Upper lobe of right lung (tissue), 1 donor: Measurements from ENCODE around the gene CAMK1G. TPM values are rescaled to one million over a fixed set of nuclear protein-coding genes. Genes with fewer than 3 reads are reported as not detected.

ENCODE experiments used
- ATAC-seq: fragments of 200-7000 bp; cut with Tn5 transposase; one replicate; pipeline ENCODE4 v1.9.1; 2020; ENCODE audit warnings: mild to moderate bottlenecking, moderate library complexity
- DNase-seq: peaks from one replicate; pipeline ENCODE4 v3.0.0-alpha.2; 2020
- H3K27ac ChIP-seq: fragments of 200-600 bp; one replicate; pipeline ENCODE4 v1.8.0; 2022
- H3K27me3 ChIP-seq: fragments of 200-600 bp; one replicate; pipeline ENCODE4 v1.8.0; 2022; ENCODE audit warnings: mild to moderate bottlenecking
- H3K36me3 ChIP-seq: fragments of 200-600 bp; one replicate; pipeline ENCODE4 v1.8.0; 2022
- H3K4me1 ChIP-seq: fragments of 200-600 bp; one replicate; pipeline ENCODE4 v1.8.0; 2022
- H3K4me3 ChIP-seq: fragments of 200-600 bp; one replicate; pipeline ENCODE4 v1.8.0; 2022; ENCODE audit warnings: mild to moderate bottlenecking
- H3K9me3 ChIP-seq: fragments of 200-600 bp; one replicate; pipeline ENCODE4 v1.8.0; 2022
- CTCF ChIP-seq: fragments of 200-600 bp; IDR thresholded peaks from one replicate; pipeline ENCODE4 v1.8.0; 2022; ENCODE audit warnings: antibody characterized with exemption
- intact Hi-C: fragments of 100-400 bp; cut with DNase I; formaldehyde crosslinking; loops from one replicate; pipeline ENCODE4 v1.11.0; 2022
- total RNA-seq: library from RNA; stranded (reverse); fragmentation: NEBNext Ultra II Directional; extraction: Animal tissue kit (Norgen Biotek cat#: 25700); gene quantifications from one replicate; pipeline ENCODE4 v1.2.1, GENCODE V29; 2021
- donor health status: DM: no; HTN: yes; CAD: no; lungs with severe emphysema.

Gene CAMK1G
- total RNA-seq, 1 donor from 2014 or later = 1.4 TPM

DNA sequence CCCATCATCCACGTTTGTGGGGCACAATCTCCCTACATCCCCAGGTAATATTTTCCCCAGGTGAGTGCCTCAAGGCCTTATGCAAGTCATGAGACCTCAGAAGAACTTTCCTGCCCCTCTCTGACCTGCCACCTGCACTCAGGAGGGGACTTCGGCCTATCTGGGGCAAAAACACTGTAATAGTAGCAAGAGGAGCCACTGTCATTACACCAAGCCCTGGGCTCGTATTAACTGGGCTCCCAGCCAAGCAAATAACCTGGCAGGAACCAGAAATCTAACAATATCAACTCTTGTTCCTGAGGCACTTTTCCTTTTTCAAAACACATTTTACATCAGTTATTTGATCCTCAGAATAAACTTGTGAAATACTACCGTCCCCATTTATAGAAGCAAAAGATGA is 37.8 kb downstream of the CAMK1G start:
- H3K9me3 ChIP-seq = no peaks in the 10 kb centered on the region
- no peak overlapping the region for H3K27ac ChIP-seq
- no peak for ATAC-seq
- no peak for DNase-seq
- H3K27me3 ChIP-seq = no peaks in the 10 kb centered on the region
- no peak overlapping the region for H3K4me3 ChIP-seq
- H3K36me3 ChIP-seq = no peaks in the 10 kb centered on the region
- no peak for TF ChIP-seq CTCF
- intact Hi-C loops = no loop called here
- peaks cover 13% of the 10 kb centered on the region for H3K4me1 ChIP-seq

DNA sequence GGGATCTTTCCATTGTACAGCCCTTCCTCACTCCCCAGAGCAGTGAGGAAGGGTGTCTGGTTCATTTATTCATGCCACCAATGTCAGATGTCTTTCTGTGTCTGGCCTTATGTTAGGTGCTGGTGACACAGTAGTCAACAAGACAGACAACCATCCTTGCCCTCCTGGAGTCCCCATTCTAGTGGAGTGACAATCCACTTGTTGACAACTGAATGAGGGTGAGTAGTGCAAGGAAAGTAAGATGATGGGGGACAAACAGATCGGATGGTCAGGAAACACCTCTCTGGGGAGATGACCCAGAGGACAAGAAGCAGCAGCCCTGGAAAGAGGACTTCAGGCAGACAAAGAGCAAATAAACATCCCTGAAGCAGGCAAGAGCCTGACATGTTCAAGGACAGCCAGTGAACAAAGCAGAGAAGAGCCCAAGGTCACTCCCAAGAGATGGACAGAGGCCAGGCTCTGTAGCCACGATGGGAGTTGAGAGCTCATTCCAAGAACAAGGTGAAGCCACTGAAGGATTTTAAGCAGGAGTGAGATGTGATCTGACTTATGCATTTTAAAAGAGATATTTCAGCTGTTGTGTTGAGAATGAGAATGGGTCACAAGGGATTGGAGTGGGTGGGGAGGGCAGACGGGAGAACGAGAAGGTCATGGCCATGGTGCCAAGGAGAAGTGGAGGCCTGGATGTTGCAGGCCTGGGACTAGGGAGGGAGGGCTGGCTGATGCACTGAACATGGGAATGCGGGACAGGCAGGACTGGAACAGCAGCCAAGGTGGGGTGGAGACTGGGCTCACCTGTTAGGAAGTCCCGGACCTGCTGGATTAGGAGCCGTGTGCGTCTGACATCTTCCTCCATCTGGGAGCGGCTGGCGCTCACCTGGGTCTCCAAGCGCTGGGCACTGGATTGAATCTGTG is 38.5 kb downstream of the CAMK1G start:
- Histone ChIP-seq H3K27ac (no peak overlapping the region), H3K36me3 (no peaks in the 10 kb centered on the region), H3K9me3 (no peaks in the 10 kb centered on the region), H3K4me3 (no peak overlapping the region), H3K4me1 (peaks cover 16% of the 10 kb centered on the region), H3K27me3 (no peaks in the 10 kb centered on the region)
- ATAC-seq (no peak), DNase-seq (peak; percentile 28)
- intact Hi-C loops = no loop called here
- no peak for TF ChIP-seq CTCF

DNA sequence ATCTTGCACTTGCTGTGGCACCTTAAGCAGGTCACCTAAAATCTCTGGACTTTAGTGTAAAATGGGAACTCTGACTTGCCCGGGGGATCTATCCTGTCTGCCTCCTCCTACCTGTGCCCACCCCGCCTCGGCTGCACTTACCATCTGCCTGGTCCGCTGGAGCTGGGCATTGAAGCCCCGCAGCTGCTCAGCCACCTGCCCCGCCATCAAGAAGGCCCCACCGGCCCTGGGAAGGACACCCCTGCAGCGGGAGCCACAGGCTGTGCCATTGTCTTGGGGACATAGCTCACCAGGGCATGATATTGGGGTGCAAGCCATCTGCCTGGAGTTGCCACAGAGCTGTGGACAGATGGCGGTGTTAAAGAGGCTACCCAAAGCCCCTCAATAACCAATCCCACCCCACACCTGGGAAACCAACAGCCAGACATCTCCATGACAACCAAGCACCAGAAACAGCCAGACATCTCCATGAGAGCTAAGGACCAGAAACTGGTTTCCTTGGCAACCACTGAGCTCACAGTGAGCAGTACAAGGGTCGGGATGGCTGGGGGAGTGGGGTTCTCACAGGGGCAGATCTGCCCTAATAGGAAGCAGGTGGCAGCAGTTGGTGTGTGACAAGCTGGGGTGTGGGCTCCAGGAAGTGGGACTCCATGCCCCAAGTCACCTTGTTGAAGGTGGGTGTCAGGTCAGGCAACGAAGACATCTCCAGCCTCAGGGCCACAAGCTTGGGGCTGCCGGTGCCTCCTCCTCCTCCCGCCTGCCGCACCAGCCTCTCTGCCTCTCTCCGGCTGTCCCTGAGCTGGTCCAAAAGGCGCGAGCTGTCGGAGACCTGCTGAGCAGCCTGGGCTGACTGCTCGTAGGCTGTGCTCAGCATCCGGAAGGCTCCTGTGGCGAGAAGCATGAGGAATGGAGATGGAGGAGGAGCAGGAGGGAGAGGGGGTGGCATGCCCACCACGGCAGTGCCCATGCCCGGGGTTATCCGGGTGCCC is 39.6 kb downstream of the CAMK1G start:
- no peak for TF ChIP-seq CTCF
- Histone ChIP-seq H3K9me3 (no peaks in the 10 kb centered on the region), H3K36me3 (no peaks in the 10 kb centered on the region), H3K27ac (no peak overlapping the region), H3K4me3 (no peak overlapping the region), H3K27me3 (no peaks in the 10 kb centered on the region), H3K4me1 (peaks cover 22% of the 10 kb centered on the region)
- no peak for DNase-seq
- intact Hi-C loops = no loop called here
- no peak for ATAC-seq

DNA sequence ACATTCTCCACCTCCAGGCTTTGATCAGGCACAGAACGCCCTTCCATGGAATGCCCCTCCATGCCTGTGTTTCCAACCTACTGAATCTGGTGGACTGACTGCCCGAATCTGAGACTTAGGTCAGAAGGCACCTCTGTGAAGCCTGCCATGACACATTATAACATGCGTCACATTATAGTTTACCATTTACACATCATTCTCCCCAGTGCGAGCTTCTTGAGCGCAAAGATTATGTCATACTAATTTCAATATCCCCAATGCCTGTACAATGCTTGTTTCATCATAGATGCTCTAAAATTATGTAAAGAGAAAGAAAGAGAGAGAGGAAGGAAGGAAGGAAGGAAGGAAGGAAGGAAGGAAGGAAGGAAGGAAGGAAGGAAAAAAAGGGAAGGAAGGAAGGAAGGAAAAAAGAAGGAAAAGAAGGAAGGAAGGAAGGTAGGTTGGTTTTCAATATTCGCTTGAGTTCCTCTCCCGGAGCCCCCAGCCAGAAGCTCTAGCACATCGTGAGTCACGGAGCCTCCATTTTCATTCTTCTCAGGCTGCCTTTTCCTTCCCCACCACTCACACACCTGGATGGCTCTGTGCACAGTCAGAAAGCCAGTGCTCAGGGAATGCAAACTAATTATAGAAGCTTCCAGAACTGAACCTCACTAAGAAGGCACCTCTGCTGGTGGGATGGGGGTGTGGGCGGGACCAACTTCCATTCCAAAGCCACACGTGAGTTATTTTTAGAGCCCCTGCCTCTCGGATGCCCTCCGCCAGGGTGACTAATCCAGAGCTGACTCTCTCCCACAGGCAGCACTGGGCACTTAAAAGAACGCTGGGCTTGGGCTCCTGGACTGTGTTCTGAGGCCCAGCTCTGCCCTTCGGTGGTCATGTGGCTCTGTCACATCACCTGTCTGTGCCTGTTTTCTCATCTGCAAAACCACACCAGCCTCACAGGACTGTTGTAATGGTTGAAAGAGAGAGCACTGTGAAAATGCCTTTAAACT is 41.3 kb downstream of the CAMK1G start:
- Histone ChIP-seq H3K27ac (no peak overlapping the region), H3K27me3 (no peaks in the 10 kb centered on the region), H3K36me3 (no peaks in the 10 kb centered on the region)

More for the DNA sequence above, 41.3 kb downstream of the CAMK1G start:
- Histone ChIP-seq H3K4me3 (no peak overlapping the region), H3K4me1 (peaks cover 22% of the 10 kb centered on the region), H3K9me3 (no peaks in the 10 kb centered on the region)
- intact Hi-C loops = no loop called here
- DNase-seq = no peak
- no peak for TF ChIP-seq CTCF
- no peak for ATAC-seq
